HG02759 (cell line): Measurements from ENCODE around the gene CD4.
A peak's percentile ranks its signal among the peaks of the same experiment; 100 is the strongest.

Experiments used
- ATAC-seq: cut with Tn5 transposase; IDR thresholded peaks from one replicate; pipeline ENCODE4 v1.9.1; 2021; ENCODE audit warnings: mild to moderate bottlenecking, moderate library complexity; ENCODE audit not compliant: unreplicated experiment

CD4 gene

DNA sequence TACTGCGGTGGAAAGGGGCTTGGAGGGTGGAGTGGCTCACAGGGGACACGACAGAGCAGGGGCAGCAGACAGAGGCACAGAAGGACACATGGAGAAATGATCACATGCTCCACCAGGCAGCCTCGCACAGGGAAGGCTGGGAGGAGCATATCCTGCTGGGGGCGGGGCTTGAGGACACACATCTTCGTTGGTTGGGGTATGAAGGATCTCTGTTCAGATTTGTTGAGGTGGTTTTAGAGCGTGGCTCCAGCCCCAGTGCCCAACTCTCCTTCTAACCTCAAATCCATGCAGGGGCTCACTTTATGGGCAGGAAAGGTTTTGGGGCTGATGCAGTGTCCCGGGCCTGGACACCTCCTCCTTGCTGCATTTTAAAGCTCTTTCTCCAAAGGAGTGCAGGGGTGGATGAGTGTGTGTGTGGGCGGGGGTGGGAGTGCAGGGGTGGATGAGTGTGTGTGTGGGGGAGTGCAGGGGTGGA is 38.1 kb downstream of the CD4 start:
- no peak for ATAC-seq

DNA sequence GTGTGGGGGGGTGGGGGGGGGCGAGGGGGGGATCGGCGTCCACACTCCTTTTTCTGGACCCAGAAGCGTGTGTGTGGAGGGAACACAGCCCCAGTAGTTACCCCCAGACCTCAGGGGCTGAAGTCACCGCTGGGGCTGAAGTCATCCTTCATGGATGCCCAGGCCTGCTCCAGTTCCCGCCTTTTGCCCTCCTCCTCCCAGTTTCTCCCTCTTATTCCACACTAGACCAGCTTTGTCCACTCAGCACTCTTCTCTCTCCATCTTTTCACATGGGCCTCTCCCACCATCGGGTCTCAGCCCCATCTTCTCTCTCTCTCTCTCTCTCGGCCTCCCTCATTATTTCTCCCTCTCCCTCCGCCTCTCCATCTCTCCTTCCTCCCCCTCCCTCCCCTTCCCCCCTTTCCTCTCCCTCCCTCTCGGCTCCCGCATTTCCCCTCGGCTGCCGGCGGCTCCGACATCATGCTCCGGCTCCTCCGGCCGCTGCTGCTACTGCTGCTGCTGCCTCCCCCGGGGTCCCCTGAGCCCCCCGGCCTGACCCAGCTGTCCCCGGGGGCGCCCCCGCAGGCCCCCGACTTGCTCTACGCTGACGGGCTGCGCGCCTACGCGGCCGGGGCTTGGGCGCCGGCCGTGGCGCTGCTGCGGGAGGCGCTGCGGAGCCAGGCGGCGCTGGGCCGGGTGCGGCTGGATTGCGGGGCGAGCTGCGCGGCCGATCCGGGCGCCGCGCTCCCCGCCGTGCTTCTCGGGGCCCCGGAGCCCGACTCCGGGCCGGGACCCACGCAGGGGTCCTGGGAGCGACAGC is 38.9 kb downstream of the CD4 start, which contains the start of gene P3H3:
TSS of gene P3H3 (plus strand) at position 426 of the 799 bp plus-strand sequence. CDS start at position 460, 34 bp downstream.
- ATAC-seq = peak; percentile 44

DNA sequence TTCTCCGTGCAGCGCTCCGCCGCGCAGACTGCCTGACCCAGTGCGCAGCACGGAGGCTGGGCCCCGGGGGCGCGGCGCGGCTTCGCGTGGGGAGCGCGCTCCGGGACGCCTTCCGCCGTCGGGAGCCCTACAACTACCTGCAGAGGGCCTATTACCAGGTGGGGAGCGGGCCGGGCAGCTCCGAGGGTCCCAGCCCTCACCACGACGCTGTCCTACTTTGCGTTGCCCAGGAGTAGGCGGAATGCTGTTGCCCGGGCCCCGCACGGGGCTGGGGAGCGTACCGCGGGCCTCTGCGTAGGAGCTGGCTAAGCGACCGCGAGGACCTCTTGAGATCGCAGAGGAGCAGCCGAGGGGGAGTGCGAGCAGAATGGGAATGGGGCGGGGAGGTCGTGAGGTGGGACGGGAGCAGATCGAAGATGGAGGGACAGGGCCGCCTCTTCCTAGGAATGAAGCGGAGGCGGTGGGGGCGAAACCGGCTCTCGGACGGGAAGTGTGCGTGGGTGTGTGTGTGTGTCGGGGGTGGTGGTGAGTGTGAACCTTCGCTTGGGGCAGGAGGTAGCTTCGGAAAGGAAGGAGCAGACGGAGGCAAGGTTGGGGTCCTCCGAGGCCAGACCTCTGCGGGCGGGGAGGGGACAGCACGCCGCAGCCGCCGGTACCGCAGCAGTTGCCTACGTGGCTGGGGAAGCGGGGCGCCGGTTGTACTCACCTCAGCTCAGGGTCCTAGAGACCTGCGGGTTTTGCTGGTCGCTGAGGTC is 39.6 kb downstream of the CD4 start:
- peak; percentile 17 for ATAC-seq

DNA sequence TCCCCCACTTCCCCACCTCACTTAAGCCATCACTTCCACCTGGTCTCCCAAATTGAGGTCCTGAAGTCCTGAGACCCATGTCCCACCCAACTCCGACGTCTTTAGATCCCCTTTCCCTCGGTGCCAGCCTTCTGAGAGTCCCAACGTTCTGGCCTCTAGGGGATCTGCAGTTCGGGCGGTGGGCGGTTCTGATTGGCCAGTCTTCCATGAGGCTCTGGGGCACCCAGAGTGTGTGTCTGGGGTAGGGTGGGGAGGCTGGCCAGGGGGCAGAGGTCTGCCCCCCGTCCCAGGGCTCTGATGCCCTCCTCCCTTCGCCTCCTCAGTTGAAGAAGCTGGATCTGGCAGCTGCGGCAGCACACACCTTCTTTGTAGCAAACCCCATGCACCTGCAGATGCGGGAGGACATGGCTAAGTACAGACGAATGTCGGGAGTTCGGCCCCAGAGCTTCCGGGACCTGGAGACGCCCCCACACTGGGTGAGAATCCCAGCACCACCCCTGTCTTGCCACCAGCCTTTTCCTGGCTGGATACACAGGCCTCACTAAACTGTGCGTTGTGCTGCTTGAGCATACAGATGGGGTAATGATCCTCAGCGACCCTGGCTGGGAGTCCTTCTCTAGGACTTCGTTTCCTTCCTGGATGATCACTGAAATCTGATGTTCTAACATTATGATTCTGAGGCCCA is 40.4 kb downstream of the CD4 start:
- ATAC-seq = no peak

DNA sequence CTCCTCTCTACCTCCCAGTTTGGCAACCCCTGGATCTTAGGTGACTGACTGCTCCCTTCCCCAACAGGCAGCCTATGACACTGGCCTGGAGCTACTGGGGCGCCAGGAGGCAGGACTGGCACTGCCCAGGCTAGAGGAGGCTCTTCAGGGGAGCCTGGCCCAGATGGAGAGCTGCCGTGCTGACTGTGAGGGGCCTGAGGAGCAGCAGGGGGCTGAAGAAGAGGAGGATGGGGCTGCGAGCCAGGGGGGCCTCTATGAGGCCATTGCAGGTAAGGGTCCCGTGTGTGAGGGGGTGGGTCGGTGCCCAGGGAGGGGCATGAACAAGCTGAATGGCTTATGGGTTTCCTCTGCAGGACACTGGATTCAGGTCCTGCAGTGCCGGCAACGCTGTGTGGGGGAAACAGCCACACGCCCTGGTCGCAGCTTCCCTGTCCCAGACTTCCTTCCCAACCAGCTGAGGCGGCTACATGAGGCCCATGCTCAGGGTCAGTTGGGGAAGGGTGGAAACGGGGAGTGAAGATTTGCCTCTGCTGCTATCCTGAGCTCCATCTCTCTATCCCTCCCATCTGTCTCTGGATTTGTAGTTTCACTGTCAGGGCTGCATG is 41.1 kb downstream of the CD4 start:
- no peak for ATAC-seq

DNA sequence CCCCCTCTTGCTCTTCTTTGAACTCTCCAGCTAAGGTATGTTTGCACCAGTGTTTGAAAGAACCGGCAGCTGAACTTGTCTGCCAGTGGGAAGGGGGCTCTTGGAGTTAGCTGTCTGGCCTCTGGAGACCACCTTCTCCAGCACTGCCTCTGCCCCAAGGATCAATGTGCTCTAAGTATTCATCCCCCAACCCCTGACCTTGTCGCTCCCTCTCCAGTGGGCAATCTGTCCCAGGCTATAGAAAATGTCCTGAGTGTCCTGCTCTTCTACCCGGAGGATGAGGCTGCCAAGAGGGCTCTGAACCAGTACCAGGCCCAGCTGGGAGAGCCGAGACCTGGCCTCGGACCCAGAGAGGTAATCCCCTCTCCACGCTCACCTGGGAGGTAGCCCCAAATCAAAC is 41.7 kb downstream of the CD4 start:
- no peak for ATAC-seq

DNA sequence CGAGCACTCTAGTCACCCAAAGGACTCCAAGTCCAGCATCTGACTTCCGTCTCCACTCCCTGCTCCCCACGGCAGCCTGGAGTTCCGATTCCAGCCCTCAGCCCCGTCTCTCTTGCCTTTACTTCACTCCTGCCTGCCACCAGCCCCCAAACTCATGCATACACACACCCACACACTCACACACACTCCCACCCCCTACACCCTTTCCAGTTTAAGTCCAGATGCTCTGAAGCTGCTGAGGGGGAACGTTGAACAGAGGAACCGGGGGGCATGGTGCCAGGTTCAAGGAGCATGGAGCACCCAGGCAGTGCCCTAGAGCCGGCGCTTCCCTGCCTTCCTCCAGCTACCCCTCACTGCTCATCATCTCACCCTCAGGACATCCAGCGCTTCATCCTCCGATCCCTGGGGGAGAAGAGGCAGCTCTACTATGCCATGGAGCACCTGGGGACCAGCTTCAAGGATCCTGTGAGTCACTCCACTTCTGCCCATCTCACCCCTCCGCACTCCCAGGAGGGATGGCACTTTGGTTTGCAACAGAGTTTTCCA is 42.2 kb downstream of the CD4 start:
- ATAC-seq = no peak

DNA sequence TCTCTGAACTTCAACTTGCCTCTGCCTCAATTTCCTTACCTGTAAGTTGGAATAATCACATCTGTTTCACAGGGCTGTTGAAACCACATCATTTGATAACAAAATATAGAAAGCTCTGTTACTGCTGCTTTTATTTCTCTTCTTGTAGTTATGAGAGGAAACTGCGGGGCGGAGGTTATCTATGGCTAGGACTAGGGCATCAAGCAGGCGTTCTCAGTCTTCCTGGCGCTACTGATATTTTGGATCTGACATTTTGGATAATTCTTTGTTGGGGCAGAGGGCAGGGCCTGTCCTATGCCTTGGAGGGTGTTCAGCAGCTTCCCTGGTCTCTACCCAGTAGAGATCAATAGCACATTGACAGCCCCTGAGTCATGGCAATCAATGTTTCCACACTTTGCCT is 42.8 kb downstream of the CD4 start:
- no peak for ATAC-seq

DNA sequence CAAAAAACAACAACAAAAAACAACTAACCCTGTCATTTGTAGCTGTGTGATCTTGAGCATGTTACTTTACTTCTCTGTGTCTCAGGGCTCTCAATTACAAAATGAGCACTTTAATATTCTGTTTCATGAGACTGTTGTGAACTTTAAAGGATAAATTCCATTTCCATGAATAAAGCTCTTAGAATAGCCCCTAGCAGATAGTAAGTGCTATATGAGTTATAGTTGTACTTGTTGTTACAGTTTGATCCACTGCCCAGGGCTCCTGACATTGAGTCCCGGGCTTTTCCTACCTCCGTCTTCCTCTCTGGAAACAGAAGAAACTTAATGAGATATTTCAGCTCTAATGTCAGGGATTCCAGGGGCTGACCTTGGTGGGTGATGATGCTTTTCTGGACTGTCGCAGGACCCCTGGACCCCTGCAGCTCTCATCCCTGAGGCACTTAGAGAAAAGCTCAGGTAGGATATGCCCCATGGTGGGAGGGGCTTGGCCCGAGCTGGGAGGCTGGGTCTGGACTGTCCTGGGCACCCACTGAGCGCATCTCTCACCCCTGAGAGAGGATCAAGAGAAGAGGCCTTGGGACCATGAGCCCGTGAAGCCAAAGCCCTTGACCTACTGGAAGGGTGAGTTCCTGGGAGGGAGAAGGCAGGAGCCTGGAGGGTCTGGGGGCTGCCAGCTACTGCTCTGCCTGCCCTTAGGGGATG is 44.0 kb downstream of the CD4 start:
- ATAC-seq = no peak

DNA sequence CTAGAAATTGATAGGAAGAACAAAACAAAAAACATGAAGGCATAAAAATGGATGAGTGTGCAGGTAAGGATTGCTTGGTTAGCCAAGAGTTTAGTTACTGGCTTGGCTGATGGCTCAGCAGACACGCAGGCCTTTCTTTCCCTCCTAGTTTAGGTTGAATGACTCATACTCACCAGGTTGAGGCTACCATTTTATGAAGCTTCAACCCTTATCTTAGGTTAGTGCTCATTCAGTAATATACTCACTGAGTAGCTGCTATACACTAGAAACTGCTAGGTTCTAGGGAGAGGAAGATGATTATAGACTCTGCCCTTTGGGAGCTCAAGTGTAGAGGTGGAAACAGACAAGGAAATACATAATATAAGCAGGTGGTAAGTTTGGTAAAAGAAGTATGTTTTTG is 44.9 kb downstream of the CD4 start:
- no peak for ATAC-seq

DNA sequence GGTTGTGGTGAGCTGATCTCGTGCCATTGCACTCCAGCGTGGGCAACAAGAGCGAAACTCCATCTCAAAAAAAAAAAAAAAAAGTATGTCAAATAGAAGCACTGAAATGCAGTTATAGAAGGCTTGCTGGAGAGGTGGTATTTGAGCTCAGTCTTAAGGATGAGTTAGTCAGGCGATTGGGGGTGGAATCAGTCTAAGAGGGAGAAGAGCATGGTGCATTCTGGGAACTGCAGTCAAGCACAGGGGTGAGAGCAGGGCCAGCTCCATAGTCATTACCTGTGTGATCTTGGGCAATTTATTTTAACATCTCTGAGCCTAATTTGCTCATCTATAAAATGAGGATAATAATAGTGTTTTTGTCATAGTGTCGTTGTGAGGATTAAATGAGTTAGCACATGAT is 45.5 kb downstream of the CD4 start:
- ATAC-seq = no peak

DNA sequence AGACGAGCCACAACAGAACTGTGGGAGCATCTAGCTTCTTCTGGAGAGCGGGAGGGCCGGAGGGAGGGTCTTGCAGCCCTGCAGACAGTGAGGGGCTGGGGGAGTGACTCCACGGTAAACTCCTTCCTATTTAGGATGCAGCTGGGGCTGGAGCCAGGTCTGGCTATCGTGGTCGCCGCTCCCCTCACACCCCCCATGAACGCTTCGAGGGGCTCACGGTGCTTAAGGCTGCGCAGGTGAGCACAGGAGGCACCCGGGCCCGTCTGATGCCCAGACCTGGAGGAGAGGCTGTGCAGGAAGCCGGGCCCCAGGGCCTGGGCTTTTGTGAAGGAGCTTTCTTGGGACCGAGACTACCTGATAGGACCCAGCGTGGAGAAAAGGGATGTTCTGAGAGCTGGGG is 47.5 kb downstream of the CD4 start:
- ATAC-seq = no peak

DNA sequence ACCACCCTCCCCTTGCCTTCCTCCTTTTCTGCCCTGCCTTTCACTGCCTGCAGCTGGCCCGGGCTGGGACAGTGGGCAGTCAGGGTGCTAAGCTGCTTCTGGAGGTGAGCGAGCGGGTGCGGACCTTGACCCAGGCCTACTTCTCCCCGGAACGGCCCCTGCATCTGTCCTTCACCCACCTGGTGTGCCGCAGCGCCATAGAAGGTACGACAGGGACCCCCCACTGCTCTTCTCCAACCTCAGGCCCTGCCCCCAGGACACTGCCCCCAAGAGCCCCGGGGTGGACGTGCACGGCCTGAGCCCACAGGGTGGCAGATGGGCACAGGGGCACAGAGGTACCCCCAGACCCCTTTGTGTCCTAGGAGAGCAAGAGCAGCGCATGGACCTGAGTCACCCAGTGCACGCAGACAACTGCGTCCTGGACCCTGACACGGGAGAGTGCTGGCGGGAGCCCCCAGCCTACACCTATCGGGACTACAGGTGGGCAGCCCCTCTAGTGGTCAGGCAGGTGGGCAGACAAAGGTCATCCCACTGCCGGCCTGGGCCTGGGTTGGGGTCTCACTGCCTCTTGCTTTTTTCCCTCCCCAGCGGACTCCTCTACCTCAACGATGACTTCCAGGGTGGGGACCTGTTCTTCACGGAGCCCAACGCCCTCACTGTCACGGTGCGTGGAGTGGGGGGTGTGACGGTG is 48.2 kb downstream of the CD4 start:
- ATAC-seq = no peak

DNA sequence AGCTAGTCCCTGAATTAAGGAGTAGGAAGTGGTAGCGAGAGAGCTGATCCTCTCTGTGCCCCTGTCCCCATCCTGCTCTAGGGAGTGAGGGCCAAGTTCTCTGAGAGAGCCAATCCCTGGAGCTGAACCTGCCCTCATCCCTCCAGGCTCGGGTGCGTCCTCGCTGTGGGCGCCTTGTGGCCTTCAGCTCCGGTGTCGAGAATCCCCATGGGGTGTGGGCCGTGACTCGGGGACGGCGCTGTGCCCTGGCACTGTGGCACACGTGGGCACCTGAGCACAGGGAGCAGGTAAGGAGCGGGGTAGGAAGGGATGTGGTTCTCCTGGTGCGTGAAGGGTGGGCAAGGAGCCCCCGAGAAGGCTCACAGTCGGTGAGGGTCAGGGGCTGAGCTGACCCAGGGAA is 49.5 kb downstream of the CD4 start:
- ATAC-seq = no peak

DNA sequence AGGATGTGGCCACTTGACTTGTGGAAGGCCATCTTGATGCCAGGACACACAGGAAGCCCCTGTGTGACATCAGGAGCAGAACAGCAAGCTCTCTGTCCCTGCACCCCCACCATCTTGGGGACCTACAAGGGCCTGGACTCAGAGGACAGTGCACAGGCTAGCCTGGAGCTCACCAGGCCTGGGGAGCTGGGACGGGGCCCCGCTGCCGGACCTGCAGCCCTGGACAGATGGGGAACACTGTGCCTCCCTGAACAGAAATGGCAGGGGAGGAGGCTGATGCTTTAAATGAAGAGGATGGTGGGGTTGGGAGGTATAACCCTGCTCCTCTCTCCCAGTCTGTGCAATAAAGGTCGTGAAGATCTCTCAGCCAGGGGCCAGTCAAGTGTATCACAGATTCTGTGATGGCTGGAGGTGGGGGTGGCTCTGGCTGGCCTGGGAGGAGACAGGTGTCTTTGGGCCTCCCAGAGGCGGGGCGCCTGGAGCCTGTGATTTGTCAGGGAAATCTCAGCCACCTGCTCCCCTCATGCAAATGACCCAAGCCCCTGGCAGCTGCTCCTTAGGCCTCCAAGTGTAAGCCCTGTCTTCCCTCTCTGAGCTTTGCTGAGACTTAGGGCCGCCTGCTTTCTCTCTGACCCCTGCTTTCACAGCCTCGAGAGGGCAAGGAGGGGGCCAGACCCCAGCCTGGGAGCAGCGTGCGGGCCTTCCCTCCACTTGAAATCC is 50.3 kb downstream of the CD4 start:
- ATAC-seq = peak; percentile 87

DNA sequence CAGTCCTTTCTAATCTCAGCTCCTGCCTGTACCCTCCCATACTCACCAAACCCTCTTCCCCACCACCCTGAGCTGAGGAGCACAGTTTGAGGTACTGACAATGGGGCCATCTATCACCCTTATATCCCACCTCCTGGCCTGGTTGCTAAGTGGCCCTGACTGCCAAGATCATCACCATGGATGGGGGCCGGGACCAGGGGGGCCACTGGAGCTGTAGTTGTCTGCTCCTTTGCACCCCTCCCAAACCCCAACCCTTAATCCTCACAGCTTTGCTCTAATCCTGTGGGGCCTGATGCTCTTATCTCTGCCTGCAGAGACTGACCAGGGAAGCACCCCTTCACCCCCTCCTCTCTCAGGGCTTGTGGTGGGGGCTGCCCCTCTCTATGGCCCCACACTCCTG is 51.0 kb downstream of the CD4 start:
- ATAC-seq = no peak

DNA sequence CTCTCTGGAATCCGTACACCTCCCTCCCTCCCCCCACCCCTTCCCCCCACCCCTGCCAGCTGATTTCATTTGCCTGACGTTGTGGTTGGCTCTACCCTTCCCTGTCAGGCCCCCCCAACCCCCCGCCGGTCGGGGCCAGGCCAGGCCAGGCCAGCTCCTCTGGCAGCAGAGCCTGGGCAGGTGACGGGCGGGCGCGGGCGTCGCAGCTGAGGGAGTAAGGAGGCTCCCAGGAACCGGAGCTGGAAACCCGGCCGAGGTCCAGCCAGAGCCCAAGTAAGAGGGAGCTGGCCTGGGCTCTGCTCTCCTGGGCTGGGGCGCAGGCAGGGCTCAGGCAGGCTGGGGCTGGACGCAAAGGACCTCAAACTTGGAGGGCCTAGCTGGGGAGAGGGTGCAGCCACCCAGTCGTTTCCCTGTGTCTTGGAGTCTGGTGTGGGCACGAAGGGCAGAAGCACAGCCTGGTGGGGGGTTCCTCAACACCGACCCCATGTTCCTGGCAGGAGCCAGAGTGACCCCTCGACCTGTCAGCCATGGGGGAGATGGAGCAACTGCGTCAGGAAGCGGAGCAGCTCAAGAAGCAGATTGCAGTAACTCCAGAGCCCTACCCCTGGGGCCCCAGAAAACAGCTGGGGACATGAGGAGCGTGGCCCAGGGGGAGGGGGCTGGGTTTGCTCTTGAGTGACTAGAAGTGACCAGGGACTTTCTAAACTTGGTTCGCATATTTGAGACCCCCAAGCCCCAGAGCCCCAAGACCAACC is 51.6 kb downstream of the CD4 start, which contains the start of gene GNB3:
TSS of gene GNB3 (plus strand) at position 165 of the 755 bp plus-strand sequence. CDS start at position 528, 363 bp downstream.
- no peak for ATAC-seq

DNA sequence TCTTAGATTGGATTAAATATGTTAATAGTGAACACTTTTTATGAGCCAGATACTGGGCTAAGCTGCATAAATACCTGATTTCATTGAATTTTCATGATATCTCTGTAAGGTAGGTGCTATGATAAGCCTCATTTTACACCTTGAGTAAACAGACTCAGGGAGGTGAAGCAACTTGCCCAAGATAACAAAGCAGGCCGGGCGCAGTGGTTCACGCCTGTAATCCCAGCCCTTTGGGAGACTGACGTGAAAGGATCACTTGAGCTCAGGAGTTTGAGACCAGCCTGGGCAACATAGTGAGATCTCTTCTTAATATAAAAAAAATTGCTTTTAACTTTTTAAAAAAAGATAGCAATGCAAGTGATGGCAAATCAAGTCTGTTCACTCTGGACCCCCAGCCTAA is 52.7 kb downstream of the CD4 start:
- ATAC-seq = no peak
